ENCODE measurements around the gene ATP8A2.
"Not testable (repeated sequence)": the region's sequence is repeated elsewhere in the genome, so short reads cannot be mapped to it uniquely, and the experiment has no call there.

ATP8A2 gene

DNA sequence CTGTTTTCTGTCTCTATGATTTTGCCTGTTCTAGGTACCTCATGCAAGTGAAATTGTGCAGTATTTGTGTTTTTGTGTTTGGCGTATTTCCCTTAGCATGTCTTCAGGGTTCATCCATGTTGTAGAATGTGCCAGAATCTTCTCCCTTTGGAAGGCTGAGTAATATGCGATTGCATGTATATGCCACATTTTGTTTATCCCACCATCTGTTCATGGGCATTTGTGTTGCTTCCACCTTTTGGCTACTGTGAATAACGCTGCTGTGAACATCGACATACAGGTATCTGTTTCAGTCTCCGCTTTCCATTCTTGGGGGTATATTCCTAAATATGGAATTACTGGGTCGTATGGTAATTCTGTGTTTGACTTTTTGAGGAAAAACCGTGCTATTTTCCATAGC lies 190.0 kb downstream of the ATP8A2 start:
- ATAC-seq (replicated peaks) = no peak
- Mint-ChIP-seq H3K27me3 (peaks cover 27 to 43% of the 10 kb centered on the region in 2 donors), H3K36me3 (ENCODE audit: insufficient read depth) (no peaks in the 10 kb centered on the region), H3K27ac (no peak overlapping the region), H3K4me1 (ENCODE audit: low read depth in 2 of 2) (no peaks in the 10 kb centered on the region), H3K9me3 (no peaks in the 10 kb centered on the region), H3K4me3 (no peak overlapping the region)
- no peak for DNase-seq

DNA sequence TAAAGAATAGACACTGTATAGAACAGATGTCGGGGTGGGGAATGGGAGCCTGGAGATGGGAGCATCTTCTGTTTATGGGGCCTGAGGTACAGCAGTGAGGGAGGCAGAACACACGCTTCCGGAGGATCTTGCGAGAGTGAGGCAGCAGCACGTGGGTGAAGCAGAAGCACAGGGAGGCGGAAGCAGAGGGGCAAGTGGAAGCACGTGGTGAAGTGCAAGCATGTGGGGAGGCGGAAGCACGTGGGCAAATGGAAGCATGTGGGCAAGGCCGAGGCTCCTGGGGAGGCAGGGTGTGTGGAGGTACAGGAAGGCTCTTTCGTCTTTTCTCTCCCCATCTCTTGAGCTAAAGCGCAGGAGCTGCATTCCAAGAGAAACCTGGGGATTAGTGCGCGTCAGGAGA lies 198.4 kb downstream of the ATP8A2 start:
- Mint-ChIP-seq H3K36me3 (ENCODE audit: insufficient read depth) (no peaks in the 10 kb centered on the region), H3K27me3 (peaks cover 41 to 55% of the 10 kb centered on the region in 2 donors), H3K4me1 (ENCODE audit: low read depth in 2 of 2) (no peaks in the 10 kb centered on the region), H3K27ac (no peak overlapping the region), H3K9me3 (no peaks in the 10 kb centered on the region), H3K4me3 (no peak overlapping the region)
- DNase-seq (no peak), ATAC-seq (replicated peaks) (no peak)

DNA sequence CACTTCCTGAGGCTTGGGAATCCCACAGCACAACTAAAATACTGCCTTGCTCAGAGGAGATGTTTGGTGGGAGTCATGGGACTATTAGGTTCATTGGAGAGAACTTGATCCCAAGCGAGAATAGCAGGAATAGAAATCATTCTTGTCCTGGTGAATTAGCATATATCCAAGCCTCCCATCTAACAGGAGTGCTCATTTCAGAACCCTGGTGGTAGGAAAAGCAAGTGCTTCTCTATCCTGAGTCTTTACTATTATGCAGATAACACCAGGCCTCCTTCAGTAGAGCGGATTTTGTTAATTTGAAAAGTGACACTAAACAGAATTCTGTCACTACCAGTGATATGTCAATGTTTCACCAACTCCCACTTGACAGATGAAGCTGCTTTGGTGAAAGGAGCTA lies 199.5 kb downstream of the ATP8A2 start:
- Mint-ChIP-seq H3K27ac (no peak overlapping the region), H3K9me3 (no peaks in the 10 kb centered on the region), H3K27me3 (peaks cover 39 to 55% of the 10 kb centered on the region in 2 donors), H3K4me1 (ENCODE audit: low read depth in 2 of 2) (no peaks in the 10 kb centered on the region), H3K4me3 (no peak overlapping the region), H3K36me3 (ENCODE audit: insufficient read depth) (no peaks in the 10 kb centered on the region)
- ATAC-seq (replicated peaks) (no peak), DNase-seq (no peak)

DNA sequence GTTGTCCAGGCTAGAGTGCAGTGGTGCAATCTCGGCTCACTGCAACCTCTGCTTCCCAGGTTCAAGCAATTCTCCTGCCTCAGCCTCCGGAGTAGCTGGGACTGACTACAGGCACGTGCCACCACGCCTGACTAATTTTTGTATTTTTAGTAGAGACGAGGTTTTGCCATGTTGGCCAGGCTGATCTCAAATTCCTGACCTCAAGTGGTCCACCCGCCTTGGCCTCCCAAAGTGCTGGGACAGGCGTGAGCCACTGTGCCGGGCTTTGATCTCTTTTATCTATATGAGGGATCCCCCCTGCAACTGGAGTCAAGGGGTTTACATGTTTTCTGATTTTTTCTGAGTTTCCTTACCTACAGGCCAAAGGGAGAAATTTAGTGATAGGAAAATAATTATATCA lies 200.4 kb downstream of the ATP8A2 start:
- not testable (repeated sequence) for H3K4me1 Mint-ChIP-seq (ENCODE audit: low read depth in 2 of 2); H3K9me3 Mint-ChIP-seq; H3K36me3 Mint-ChIP-seq (ENCODE audit: insufficient read depth); H3K4me3 Mint-ChIP-seq; H3K27ac Mint-ChIP-seq; DNase-seq; ATAC-seq (replicated peaks)
- peaks cover 38 to 55% of the 10 kb centered on the region in 2 donors for H3K27me3 Mint-ChIP-seq

DNA sequence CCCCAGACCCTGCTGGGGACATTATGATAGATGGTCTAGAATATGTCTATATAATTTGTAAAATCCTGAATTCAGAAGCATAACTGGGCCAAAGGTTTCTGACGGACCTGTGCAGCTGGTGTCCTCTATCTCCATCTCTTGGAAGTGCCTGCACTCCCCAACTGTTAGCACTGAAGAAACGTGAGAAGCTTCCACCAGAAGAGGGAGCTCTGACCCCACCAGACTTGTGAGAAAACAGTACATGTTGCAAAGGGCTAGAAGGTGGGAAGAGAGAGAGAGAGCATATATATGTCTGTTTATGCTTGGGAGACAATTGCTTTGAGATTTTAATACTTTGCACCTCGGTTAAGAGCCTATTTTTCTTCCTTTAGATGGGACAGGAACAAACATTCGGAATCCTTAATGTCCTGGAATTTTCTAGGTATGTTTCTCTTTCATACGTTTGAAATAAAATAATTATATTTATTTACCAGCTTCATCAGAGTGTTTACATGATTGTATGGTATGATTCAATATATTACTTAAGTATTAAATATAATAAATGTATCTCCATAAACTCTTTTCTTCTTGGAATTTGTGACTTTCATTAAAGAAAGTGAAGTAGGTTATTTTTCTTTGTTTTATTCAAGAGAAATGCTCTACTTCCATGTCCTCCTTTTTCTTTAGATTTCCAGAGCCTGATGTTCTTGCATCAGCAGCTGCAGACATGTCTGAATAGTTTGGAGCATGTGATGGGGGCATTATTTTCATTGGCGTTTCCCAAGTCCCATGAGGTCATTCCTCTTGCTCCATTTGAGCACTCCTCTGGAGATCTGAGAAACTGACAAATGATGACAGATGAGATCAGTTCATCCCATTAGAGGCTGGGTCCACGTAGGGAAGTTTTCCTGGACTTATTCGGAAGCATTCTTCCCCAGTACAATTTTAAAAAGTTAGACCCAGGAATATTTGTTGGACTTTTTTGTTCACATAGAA lies 202.9 kb downstream of the ATP8A2 start:
- no peaks in the 10 kb centered on the region for H3K36me3 Mint-ChIP-seq (ENCODE audit: insufficient read depth)
- peaks cover 32 to 60% of the 10 kb centered on the region in 2 donors for H3K27me3 Mint-ChIP-seq
- no peaks in the 10 kb centered on the region for H3K9me3 Mint-ChIP-seq
- ATAC-seq (replicated peaks) (peak; percentile 53), DNase-seq (peak; percentile 46 to 58 (median 53))
- H3K27ac Mint-ChIP-seq = no peak overlapping the region
- H3K4me3 Mint-ChIP-seq = no peak overlapping the region
- no peaks in the 10 kb centered on the region for H3K4me1 Mint-ChIP-seq (ENCODE audit: low read depth in 2 of 2)

DNA sequence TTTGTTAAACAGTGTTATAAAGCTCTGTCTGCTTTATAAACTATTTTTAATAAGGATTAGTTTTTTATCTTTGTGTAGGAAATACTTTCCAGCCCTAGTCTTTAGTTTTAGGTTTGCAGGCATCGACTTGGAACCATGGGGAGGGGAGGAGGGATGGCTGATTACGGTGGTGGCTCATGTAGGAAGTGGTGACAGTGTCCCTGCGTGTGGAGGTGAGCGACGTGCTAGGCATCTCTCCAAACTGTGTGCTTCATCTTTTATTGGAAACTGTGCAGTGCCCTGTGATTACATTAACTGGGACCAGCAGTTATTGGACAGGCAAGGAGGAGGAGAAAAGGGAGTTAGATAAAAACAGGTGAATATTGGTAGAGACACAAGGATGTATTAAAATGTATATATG lies 203.8 kb downstream of the ATP8A2 start:
- H3K27me3 Mint-ChIP-seq = peaks cover 25 to 55% of the 10 kb centered on the region in 2 donors
- H3K36me3 Mint-ChIP-seq (ENCODE audit: insufficient read depth) = no peaks in the 10 kb centered on the region
- H3K4me3 Mint-ChIP-seq = no peak overlapping the region
- H3K27ac Mint-ChIP-seq = no peak overlapping the region
- H3K9me3 Mint-ChIP-seq = no peaks in the 10 kb centered on the region
- no peak for DNase-seq
- H3K4me1 Mint-ChIP-seq (ENCODE audit: low read depth in 2 of 2) = no peaks in the 10 kb centered on the region
- ATAC-seq (replicated peaks) = no peak

DNA sequence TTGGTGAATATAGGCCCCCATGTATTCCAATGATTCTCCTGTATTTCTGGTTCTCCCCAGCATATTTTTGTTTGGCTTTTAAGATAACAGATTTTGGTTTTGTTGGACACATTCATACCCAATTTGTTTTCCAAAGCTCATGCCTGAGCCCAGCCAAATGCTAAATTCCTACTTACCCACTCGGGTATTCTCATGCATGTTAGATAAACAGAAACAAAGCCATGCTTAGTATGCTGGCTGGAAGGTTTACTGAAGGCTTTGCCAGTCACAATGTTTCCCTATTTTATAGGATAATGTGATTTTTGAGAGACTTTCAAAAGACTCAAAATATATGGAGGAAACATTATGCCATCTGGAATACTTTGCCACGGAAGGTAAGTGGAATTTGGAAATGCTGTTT lies 206.8 kb downstream of the ATP8A2 start:
- H3K27ac Mint-ChIP-seq = no peak overlapping the region
- no peaks in the 10 kb centered on the region for H3K36me3 Mint-ChIP-seq (ENCODE audit: insufficient read depth)
- DNase-seq = no peak
- H3K4me3 Mint-ChIP-seq = no peak overlapping the region
- no peaks in the 10 kb centered on the region for H3K9me3 Mint-ChIP-seq
- H3K4me1 Mint-ChIP-seq (ENCODE audit: low read depth in 2 of 2) = no peaks in the 10 kb centered on the region
- no peak for ATAC-seq (replicated peaks)
- H3K27me3 Mint-ChIP-seq = peaks cover 16 to 38% of the 10 kb centered on the region in 2 donors

DNA sequence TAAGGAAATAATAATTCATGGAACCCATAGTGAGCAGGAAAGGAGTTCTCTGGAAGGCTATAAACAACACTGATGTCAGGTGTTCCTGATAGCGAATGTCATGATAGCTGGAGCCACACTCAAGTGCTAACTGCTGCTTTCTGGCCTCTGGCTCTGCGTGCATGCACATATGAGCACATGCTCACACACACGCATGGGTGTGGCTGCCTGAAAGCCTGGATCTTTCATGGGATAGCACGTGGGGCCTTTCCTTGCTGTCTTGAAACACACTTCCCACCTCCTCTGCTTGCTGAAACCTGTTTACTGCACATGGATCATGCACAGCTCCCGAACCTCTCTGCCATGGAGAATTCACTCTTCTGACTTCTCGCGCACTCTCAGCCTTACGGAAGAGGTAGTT lies 207.4 kb downstream of the ATP8A2 start:
- Mint-ChIP-seq H3K27me3 (peaks cover 13 to 34% of the 10 kb centered on the region in 2 donors), H3K27ac (no peak overlapping the region), H3K4me3 (no peak overlapping the region), H3K4me1 (ENCODE audit: low read depth in 2 of 2) (no peaks in the 10 kb centered on the region), H3K36me3 (ENCODE audit: insufficient read depth) (no peaks in the 10 kb centered on the region), H3K9me3 (no peaks in the 10 kb centered on the region)
- DNase-seq (no peak), ATAC-seq (replicated peaks) (no peak)

DNA sequence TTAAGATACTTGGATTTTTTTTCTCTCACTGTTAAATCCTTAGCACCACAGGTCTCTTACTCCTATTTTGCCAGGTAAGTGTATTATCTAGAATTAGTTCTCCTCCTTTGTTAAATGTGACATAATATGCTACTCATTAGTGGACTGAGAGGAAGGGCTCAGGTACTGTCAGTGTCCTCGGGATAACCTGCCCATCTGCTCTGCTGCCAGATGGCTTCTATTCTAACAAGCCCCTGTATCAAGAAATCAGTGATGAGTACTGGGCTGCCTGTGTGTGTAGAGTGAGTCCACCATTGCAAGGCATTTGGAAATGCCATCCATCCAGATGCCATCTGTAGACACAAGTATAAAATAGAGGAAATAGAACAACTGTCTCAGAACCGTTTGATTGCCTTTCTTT lies 209.6 kb downstream of the ATP8A2 start:
- ATAC-seq (replicated peaks) = no peak
- no peaks in the 10 kb centered on the region for H3K9me3 Mint-ChIP-seq
- no peak for DNase-seq
- no peaks in the 10 kb centered on the region for H3K4me1 Mint-ChIP-seq (ENCODE audit: low read depth in 2 of 2)
- H3K4me3 Mint-ChIP-seq = no peak overlapping the region
- H3K36me3 Mint-ChIP-seq (ENCODE audit: insufficient read depth) = no peaks in the 10 kb centered on the region
- peaks cover 14 to 31% of the 10 kb centered on the region in 2 donors for H3K27me3 Mint-ChIP-seq
- no peak overlapping the region for H3K27ac Mint-ChIP-seq

DNA sequence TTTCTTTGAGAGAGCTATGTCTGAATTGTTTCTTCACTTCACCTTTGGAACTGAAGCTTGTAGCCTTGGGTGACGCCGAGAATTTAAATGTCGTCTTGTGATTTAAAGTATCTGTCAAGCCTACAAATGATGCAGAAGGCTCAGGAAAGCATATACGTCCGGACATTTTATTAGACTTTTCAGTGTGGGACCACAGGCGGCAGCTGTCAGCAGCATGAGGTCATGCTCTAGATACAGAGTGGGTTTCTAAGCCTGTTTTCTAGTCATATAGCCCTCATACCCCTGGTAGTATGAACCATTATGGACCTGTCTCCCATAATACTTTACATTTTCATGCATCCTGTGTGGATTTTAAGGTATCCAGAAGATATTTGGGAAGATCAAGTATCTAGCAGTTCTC lies 212.3 kb downstream of the ATP8A2 start:
- H3K4me1 Mint-ChIP-seq (ENCODE audit: low read depth in 2 of 2) = no peaks in the 10 kb centered on the region

DNA sequence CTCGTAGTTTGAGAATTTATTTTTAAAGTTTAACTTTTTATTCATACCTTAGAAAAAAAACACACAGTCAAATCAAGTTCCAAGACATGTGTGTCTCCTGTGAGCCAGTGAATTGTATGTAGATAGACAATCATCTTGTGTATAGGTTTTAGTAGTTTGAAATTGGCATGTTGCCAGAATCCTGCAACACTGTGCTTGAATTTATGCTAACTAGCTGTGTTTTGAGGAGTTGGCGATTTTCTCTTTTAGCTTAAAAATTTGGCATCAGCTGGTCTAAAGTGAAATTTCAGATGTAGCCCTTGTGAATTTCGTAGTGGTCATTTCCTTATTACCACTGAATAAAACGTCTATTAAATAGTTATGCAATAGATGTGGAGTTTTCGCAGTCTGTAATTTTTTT lies 213.2 kb downstream of the ATP8A2 start:
- no peak overlapping the region for H3K27ac Mint-ChIP-seq
- H3K4me1 Mint-ChIP-seq (ENCODE audit: low read depth in 2 of 2) = no peaks in the 10 kb centered on the region
- no peak overlapping the region for H3K4me3 Mint-ChIP-seq
- H3K36me3 Mint-ChIP-seq (ENCODE audit: insufficient read depth) = no peaks in the 10 kb centered on the region
- ATAC-seq (replicated peaks) (no peak), DNase-seq (no peak)
- H3K27me3 Mint-ChIP-seq = peaks cover 21 to 23% of the 10 kb centered on the region in 2 donors
- no peaks in the 10 kb centered on the region for H3K9me3 Mint-ChIP-seq

More for the DNA sequence above, 212.3 kb downstream of the ATP8A2 start:
- no peaks in the 10 kb centered on the region for H3K36me3 Mint-ChIP-seq (ENCODE audit: insufficient read depth)
- peaks cover 23 to 30% of the 10 kb centered on the region in 2 donors for H3K27me3 Mint-ChIP-seq
- ATAC-seq (replicated peaks) (no peak), DNase-seq (no peak)
- H3K27ac Mint-ChIP-seq = no peak overlapping the region
- no peaks in the 10 kb centered on the region for H3K9me3 Mint-ChIP-seq
- no peak overlapping the region for H3K4me3 Mint-ChIP-seq

DNA sequence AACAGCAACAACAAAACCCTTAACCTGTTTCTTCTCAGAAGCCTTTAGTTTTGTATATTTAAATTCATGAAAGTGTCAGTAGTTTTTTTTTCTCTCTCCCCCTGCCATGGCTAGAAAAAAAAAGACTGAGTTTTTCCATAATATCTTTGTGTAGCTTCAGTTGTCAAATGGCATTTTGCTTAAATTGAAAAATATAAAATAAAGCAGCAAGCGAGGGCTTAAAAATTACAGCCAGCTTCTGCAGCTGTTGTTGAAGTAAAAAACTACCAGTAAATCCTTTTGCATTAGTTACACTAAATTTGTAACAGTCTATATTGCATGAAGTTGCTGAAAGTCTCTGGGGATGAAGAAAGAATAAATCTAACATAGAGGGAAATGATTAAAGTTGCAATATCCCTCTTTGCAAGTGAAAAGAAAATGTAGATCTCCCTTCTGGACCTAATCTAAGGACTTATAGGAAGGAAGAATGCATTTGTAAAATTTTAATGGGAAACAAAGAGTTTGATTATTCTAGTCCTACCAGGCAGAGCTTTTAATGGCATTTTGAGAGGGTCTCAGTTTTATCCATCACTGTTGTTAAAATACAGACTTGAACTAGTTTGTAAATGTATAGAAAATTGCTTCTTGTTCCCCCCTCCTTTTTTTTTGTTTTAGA lies 215.7 kb downstream of the ATP8A2 start:
- Mint-ChIP-seq H3K27ac (no peak overlapping the region), H3K4me1 (ENCODE audit: low read depth in 2 of 2) (no peaks in the 10 kb centered on the region), H3K36me3 (ENCODE audit: insufficient read depth) (no peaks in the 10 kb centered on the region), H3K9me3 (no peaks in the 10 kb centered on the region), H3K27me3 (peaks cover 21 to 23% of the 10 kb centered on the region in 2 donors), H3K4me3 (no peak overlapping the region)
- DNase-seq = no peak
- no peak for ATAC-seq (replicated peaks)

DNA sequence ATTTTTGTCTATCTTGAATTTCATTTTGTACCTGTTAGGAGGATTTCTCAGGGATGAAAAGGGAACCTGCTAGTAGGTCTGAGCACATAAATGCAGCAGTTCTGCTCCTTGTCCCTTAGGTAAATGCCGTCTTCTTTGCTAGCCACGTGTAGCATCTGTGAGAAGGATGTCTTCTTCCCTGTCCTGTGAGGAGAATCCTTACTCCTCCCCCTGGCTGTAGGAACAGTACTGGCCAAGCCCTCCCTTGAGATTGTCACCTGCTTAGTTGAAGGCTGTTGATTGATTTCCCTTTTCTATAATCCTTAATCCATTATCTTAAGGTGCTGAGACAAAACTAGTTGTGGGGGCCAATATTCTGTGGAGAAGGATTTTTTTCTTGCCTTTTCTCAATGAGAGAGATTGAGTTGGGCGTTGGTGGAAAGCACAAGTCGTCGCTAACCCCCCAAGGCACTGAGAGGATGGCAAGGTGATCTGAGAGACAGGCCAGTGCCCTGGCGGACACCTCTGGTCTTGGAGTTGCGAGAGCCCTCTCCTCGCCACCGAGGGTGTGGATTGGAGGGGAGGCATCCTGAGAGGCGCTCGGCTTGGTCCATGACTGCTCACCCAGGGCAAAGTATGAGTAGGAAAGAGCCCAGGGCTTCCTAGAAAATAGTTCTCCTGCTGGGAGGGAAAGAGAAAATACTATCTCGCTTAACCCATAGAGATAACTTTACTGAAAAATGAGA lies 216.7 kb downstream of the ATP8A2 start:
- Mint-ChIP-seq H3K4me3 (no peak overlapping the region), H3K27me3 (peaks cover 31% of the 10 kb centered on the region in 2 donors)
- ATAC-seq (replicated peaks) = no peak

More for the DNA sequence above, 216.7 kb downstream of the ATP8A2 start:
- H3K27ac Mint-ChIP-seq = no peak overlapping the region
- no peaks in the 10 kb centered on the region for H3K9me3 Mint-ChIP-seq
- no peak for DNase-seq
- H3K4me1 Mint-ChIP-seq (ENCODE audit: low read depth in 2 of 2) = no peaks in the 10 kb centered on the region
- no peaks in the 10 kb centered on the region for H3K36me3 Mint-ChIP-seq (ENCODE audit: insufficient read depth)

Measured in effector memory CD8-positive, alpha-beta T cell (primary cell).